ENCODE measurements around the gene GPRASP1. TPM values are rescaled to one million over a fixed set of nuclear protein-coding genes. Genes with fewer than 3 reads are reported as not detected.

GPRASP1 gene
- total RNA-seq, 1 experiment from 2014 or later: 0.18 TPM

GRCh38 chrX:102696306-102696705, 45.0 kb downstream of the GPRASP1 start:
- no peak for DNase-seq (ENCODE audit: low read depth)

- no peak for DNase-seq (ENCODE audit: low read depth)
Observed at GRCh38 chrX:102697494-102697893, 46.2 kb downstream of the GPRASP1 start.

Small RNAs within 50 kb of the gene (small RNA-seq; reads per million reads assigned to genes)
- gene RNU6-589P: not detected

Other genes with a start within 250 kb of the GPRASP1 start
- gene NXF2B, start 211.5 kb upstream of the GPRASP1 start, total RNA-seq (2014; rRNA removed; shearing (Covaris generic)): 0.40 and 0.76 TPM in 2 replicates
- 0.10 TPM in 1 of 2 replicates, not detected in the other for gene TCP11X2, start 179.7 kb upstream of the GPRASP1 start, total RNA-seq (2014; rRNA removed; shearing (Covaris generic))
- gene TMSB15A, start 134.7 kb upstream of the GPRASP1 start, total RNA-seq (2014; rRNA removed; shearing (Covaris generic)): 2.7 and 2.8 TPM in 2 replicates
- 11.5 and 22.3 TPM in 2 replicates for gene ARMCX5, start 52.0 kb upstream of the GPRASP1 start, total RNA-seq (2014; rRNA removed; shearing (Covaris generic))
- 11.7 and 17.8 TPM in 2 replicates for gene GPRASP2, start 61.0 kb downstream of the GPRASP1 start, total RNA-seq (2014; rRNA removed; shearing (Covaris generic))
- 0.40 and 0.71 TPM in 2 replicates for gene GPRASP3, start 69.3 kb downstream of the GPRASP1 start, total RNA-seq (2014; rRNA removed; shearing (Covaris generic))